HepG2 (cell line): Measurements from ENCODE around the gene SLC23A2.

Experiments used
- POLR2A ChIP-seq, 2 experiments: IDR thresholded peaks; 2 replicates each; pipeline ENCODE4 v1.6.1; 2011; ENCODE audit warnings: low read depth in 2 of 2, low read length in 2 of 2, mild to moderate bottlenecking in 1 of 2, moderate library complexity in 1 of 2; ENCODE audit not compliant: insufficient read depth in 1 of 2
- ZNF224 ChIP-seq: sonication (generic); formaldehyde crosslinking; IDR thresholded peaks from 2 replicates; pipeline ENCODE4 v1.5.0; 2020; ENCODE audit warnings: mild to moderate bottlenecking, missing genetic modification reagents

- TF ChIP-seq POLR2A (IDR thresholded peaks at IDR 0.05; ENCODE audit: insufficient read depth in 1 of 2, low read depth in 2 of 2, low read length in 2 of 2) (no peak), ZNF224 (CRISPR knock-in tag) (no peak)
Observed at GRCh38 chr20:4813076-4813862, 188.0 kb downstream of the SLC23A2 start.
